ENCODE results near the gene ZC3H18.

GRCh38 chr16:88653596-88654362, 83.6 kb downstream of the ZC3H18 start:
- no peak for TF ChIP-seq CTCF (IDR thresholded peaks at IDR 0.05; ENCODE audit: low read depth, low read length)
- no peak for TF ChIP-seq POLR2A (IDR thresholded peaks at IDR 0.05; ENCODE audit: extremely low read depth, insufficient read length)

Measured in NB4 (cell line).